ENCODE measurements around the gene BACE2. TPM values are rescaled to one million over a fixed set of nuclear protein-coding genes. Genes with fewer than 3 reads are reported as not detected.

BACE2 gene
- total and polyA plus RNA-seq, 2 donors (not counting 3 experiments of a cell fraction or from before 2014, with no cell fraction given), result 113 to 184 TPM

DNA sequence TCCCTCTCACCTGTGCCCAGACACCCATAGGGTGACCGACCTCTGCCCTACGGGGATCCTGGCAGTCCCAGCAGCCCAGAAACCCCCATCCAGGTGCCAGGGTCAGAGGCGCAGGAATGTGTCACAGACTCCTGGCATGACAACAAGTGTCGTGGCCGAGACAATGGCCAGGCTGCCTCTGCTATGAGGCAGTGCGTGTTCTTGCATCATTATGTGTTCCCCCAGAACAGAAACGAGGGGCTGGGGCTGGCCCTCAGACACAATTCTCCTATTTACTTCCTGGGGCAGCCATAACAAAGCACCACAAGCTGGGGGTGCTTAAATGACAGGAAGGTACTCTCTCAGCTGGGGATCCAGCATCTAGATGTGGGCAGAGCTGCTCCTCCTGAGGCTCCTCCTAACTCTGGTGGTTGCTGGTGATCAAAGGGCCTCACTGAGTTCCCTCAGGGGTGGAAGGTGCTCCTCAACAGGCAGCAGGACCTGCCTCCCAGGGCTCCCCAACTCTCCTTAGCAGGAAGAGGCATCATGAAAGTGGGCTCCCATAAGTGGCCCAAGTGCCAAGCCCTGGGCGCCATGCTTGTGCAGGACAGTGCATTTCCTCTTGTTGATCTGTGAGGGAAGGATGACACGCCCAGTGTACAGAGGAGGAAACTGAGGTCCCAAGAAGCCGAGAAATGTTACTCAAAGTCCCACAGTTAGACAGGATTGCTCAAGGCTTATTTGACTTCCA, 24.2 kb upstream of the BACE2 start:
- no peaks in the 10 kb centered on the region for H3K27me3 ChIP-seq (ENCODE audit: control insufficient read depth in 2 of 2, insufficient read depth in 2 of 2, low read length in 2 of 2)
- POLR2A ChIA-PET, result no interaction called here
- no peaks in the 10 kb centered on the region for H3K79me2 ChIP-seq (ENCODE audit: control insufficient read depth, insufficient read depth, low read length)
- no peak for DNase-seq (ENCODE audit: low read depth, low spot score)
- H3K9me3 ChIP-seq (replicated peaks; ENCODE audit: control insufficient read depth, insufficient read depth, low read length), result no peaks in the 10 kb centered on the region
- BruUV-seq (replicated peaks), result no TSS peak
- no peak for FAIRE-seq
- H3K4me2 ChIP-seq (ENCODE audit: insufficient read depth, low read length), result no peak overlapping the region
- dilution Hi-C loops (cut with MboI; ENCODE audit: extremely low pct_ligation_motif_present, low sequenced_read_pairs), result no loop called here
- no peaks in the 10 kb centered on the region for H3K36me3 ChIP-seq (ENCODE audit: control insufficient read depth in 2 of 2, extremely low read depth in 1 of 2, insufficient read depth in 2 of 2, low read length in 2 of 2)
- CTCF ChIA-PET, result interaction anchor here (2.0 kb wide), 1 partner anchor 50 kb away, joined by 4 read pairs; no protein-coding TSS in a partner anchor
- no peak overlapping the region for H2AFZ ChIP-seq (ENCODE audit: low read depth, low read length)
- H3K27ac ChIP-seq (ENCODE audit: insufficient read depth, low read depth, low read length), result no peak overlapping the region
- no peak for TF ChIP-seq GATA2 (IDR thresholded peaks at IDR 0.05; ENCODE audit: insufficient read depth, insufficient read length, low read depth, low read length)
- no peak for TF ChIP-seq FOS (IDR thresholded peaks at IDR 0.05; ENCODE audit: borderline replicate concordance, insufficient read depth, low read length)
- TF ChIP-seq MAX (IDR thresholded peaks at IDR 0.05; ENCODE audit: insufficient read depth, insufficient read length), result no peak
- no peak for TF ChIP-seq POLR2AphosphoS5 (IDR thresholded peaks at IDR 0.05; ENCODE audit: insufficient read depth, low read depth, low read length)
- no peak for TF ChIP-seq JUN (IDR thresholded peaks at IDR 0.05; ENCODE audit: borderline replicate concordance, insufficient read depth, insufficient read length, low read depth)
- TF ChIP-seq, protein P1, sequence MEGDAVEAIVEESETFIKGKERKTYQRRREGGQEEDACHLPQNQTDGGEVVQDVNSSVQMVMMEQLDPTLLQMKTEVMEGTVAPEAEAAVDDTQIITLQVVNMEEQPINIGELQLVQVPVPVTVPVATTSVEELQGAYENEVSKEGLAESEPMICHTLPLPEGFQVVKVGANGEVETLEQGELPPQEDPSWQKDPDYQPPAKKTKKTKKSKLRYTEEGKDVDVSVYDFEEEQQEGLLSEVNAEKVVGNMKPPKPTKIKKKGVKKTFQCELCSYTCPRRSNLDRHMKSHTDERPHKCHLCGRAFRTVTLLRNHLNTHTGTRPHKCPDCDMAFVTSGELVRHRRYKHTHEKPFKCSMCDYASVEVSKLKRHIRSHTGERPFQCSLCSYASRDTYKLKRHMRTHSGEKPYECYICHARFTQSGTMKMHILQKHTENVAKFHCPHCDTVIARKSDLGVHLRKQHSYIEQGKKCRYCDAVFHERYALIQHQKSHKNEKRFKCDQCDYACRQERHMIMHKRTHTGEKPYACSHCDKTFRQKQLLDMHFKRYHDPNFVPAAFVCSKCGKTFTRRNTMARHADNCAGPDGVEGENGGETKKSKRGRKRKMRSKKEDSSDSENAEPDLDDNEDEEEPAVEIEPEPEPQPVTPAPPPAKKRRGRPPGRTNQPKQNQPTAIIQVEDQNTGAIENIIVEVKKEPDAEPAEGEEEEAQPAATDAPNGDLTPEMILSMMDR (IDR thresholded peaks at IDR 0.05; ENCODE audit: extremely low read depth in 1 of 2, insufficient read depth in 1 of 2, low read depth in 1 of 2, low read length in 2 of 2), result no peak
- TF ChIP-seq EZH2 (IDR thresholded peaks at IDR 0.05; ENCODE audit: borderline replicate concordance, low read depth, low read length, severe bottlenecking), result no peak
- no peaks in the 10 kb centered on the region for H3K4me1 ChIP-seq (ENCODE audit: control insufficient read depth, extremely low read depth, insufficient read depth, low read length)
- intact Hi-C loops (cut with micrococcal nuclease), result no loop called here
- no peaks in the 10 kb centered on the region for H4K20me1 ChIP-seq (replicated peaks; ENCODE audit: control insufficient read depth, extremely low read depth, insufficient read depth, low read length)
- H3K9me1 ChIP-seq (replicated peaks; ENCODE audit: control insufficient read depth, extremely low read depth, insufficient read depth, low read length), result no peaks in the 10 kb centered on the region
- no peak overlapping the region for H3K4me3 ChIP-seq (replicated peaks in 1 of 3; ENCODE audit: insufficient read depth in 1 of 3, low read depth in 1 of 3, low read length in 3 of 3)
- H3K9ac ChIP-seq (replicated peaks; ENCODE audit: extremely low read depth, insufficient read depth, low read length), result no peak overlapping the region
